Activated naive CD4-positive, alpha-beta T cell treated with anti-CD3 and anti-CD28 coated beads for 36 hours (primary cell): ENCODE data around the gene PRKD1. TPM values are rescaled to one million over a fixed set of nuclear protein-coding genes. Genes with fewer than 3 reads are reported as not detected.

Experiments used
- CTCF ChIA-PET: fragments of 350-600 bp; sonication (Branson Sonifier 250); formaldehyde crosslinking; loops from one replicate; lab custom pipeline; 2021; ENCODE audit warnings: antibody characterized with exemption; lab: Charles Lee
- DNase-seq: peaks from one replicate; pipeline ENCODE4 v3.0.0-alpha.2; 2020
- H3K27ac Mint-ChIP-seq: one replicate; pipeline ENCODE4 v1.8.0; 2021; ENCODE audit warnings: mild to moderate bottlenecking, mixed read lengths
- H3K27me3 Mint-ChIP-seq: one replicate; pipeline ENCODE4 v1.8.0; 2021; ENCODE audit warnings: low read depth, mixed read lengths
- H3K36me3 Mint-ChIP-seq: one replicate; pipeline ENCODE4 v1.8.0; 2021; ENCODE audit warnings: low read depth, mixed read lengths
- H3K4me1 Mint-ChIP-seq: one replicate; pipeline ENCODE4 v1.8.0; 2021; ENCODE audit warnings: low read depth, mixed read lengths
- H3K4me3 Mint-ChIP-seq: one replicate; pipeline ENCODE4 v1.8.0; 2021; ENCODE audit warnings: mild to moderate bottlenecking, moderate library complexity, mixed read lengths
- H3K9me3 Mint-ChIP-seq: one replicate; pipeline ENCODE4 v1.8.0; 2021; ENCODE audit warnings: mixed read lengths
- intact Hi-C: fragments of 100-400 bp; cut with micrococcal nuclease; formaldehyde crosslinking; loops from one replicate; pipeline ENCODE4 v1.15.1; 2023
- total RNA-seq, 2 experiments: library from RNA; stranded (reverse); gene quantifications; one replicate each; pipeline ENCODE4 v1.2.3, GENCODE V29; 2021

Gene PRKD1
- total RNA-seq, 2 experiments from 2014 or later = not detected

DNA sequence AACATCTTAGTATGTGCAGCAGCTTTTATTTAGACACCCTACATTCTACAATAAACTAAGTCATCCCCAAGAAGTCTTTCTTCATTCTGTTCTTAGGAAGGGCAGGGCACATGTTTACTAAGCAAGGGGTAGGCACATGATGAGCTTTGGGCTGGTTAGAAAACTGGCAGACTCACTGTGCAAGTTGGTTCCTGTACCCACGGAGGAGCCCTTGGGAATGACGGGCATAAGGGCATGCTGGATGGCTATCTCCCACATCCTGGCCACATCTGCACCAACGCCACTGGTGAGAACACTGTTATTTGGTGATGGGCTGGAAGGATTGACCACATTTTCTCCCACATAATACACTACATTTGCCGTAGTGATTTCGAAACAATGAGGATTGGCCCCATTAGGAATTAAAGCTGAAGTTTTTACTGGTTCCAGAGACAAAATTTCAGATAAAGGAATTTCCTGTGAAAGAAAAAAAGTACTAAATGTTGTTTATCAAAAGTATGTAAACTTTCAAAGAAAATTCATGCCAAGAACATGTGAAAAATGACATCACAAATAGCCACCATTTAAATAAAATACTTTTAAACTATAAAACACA lies 297.0 kb downstream of the PRKD1 start:
- intact Hi-C loops = no loop called here
- Mint-ChIP-seq H3K27ac (no peak overlapping the region), H3K4me3 (no peak overlapping the region), H3K36me3 (no peaks in the 10 kb centered on the region), H3K27me3 (no peaks in the 10 kb centered on the region), H3K9me3 (no peaks in the 10 kb centered on the region), H3K4me1 (no peaks in the 10 kb centered on the region)
- DNase-seq = no peak
- CTCF ChIA-PET = no interaction called here

DNA sequence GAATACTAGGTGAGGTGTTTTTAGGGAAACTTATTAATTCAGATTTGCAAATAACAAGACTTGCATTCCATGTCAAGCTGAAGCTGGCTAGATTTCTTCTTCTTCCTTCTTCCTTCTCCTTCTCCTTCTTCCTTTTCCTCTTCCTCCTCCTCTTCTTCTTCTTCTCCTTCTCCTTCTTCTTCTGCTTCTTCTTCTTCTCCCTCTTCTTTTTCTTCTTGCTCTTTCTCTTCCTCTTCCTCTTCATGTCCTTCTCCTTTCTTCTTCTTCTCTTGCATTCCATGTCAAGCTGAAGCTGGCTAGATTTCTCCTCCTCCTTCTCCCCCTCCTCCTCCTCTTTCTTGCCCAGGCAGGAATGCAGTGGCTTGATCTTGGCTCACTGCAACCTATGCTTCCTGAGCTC lies 297.8 kb downstream of the PRKD1 start:
- H3K4me1 Mint-ChIP-seq = no peaks in the 10 kb centered on the region
- no peaks in the 10 kb centered on the region for H3K9me3 Mint-ChIP-seq
- H3K36me3 Mint-ChIP-seq = no peaks in the 10 kb centered on the region
- DNase-seq = no peak
- CTCF ChIA-PET = no interaction called here
- no peak overlapping the region for H3K4me3 Mint-ChIP-seq
- intact Hi-C loops = no loop called here
- no peaks in the 10 kb centered on the region for H3K27me3 Mint-ChIP-seq
- no peak overlapping the region for H3K27ac Mint-ChIP-seq

DNA sequence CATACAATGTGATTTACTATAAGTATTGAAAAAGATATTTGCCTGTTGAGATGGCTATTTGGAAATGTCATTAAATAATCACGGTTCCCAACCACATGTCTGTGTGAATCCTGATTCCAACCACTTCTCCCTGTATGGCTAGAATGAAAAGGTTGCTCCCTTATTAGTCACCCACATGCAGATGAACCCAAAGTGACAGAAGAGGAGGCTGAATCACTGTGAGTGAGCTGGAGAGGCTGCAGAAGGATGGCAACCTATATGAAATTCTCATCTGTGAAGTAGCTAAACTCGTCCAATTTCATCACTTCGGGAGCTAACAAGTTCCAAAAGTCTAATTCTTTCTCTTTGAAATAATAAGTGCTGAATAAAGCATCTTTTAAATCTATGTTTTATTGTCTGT lies 300.5 kb downstream of the PRKD1 start:
- Mint-ChIP-seq H3K4me3 (no peak overlapping the region), H3K36me3 (no peaks in the 10 kb centered on the region), H3K27ac (no peak overlapping the region), H3K9me3 (no peaks in the 10 kb centered on the region), H3K4me1 (no peaks in the 10 kb centered on the region), H3K27me3 (no peaks in the 10 kb centered on the region)
- intact Hi-C loops = no loop called here
- DNase-seq = no peak
- CTCF ChIA-PET = no interaction called here

DNA sequence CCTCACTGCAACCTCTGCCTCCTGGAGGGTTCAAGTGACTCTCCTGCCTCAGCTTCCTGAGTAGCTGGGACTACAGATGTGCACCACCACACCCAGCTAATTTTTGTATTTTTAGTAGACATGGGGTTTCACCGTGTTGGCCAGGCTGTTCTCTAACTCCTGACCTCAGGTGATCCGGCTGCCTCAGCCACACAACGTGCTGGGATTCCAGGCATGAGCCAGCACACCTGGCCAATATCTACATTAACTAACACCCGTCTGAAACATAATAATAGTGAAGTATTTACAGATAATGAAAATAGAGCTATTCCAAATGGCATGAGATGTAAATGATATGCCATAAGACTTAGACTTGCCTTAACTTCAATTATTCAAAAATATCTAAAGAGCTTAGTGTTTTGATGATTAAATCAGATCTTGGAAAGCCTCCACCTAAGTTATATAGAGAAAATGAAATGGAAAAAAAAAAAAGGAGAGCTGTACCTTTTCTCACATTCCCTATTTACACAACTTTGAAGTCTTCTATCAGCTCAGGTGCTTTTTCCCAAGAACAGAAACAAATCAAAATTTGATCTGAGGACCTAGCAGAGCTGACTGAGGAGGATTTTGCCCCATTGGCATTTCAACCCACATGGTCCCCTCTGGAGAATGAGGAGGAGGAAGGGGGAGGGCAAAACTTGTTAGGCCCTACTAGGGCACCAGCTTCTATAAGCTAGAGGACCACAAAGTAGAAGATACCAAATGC lies 309.2 kb downstream of the PRKD1 start:
- H3K36me3 Mint-ChIP-seq = no peaks in the 10 kb centered on the region
- CTCF ChIA-PET = interaction anchor here (0.5 to 0.7 kb wide), 2 partner anchors 29 to 506 kb away, joined by 4 read pairs; no protein-coding TSS in a partner anchor
- H3K4me1 Mint-ChIP-seq = no peaks in the 10 kb centered on the region
- no peak overlapping the region for H3K4me3 Mint-ChIP-seq
- no peak overlapping the region for H3K27ac Mint-ChIP-seq
- peaks cover 10% of the 10 kb centered on the region for H3K9me3 Mint-ChIP-seq
- no peaks in the 10 kb centered on the region for H3K27me3 Mint-ChIP-seq
- DNase-seq = no peak
- intact Hi-C loops = no loop called here

DNA sequence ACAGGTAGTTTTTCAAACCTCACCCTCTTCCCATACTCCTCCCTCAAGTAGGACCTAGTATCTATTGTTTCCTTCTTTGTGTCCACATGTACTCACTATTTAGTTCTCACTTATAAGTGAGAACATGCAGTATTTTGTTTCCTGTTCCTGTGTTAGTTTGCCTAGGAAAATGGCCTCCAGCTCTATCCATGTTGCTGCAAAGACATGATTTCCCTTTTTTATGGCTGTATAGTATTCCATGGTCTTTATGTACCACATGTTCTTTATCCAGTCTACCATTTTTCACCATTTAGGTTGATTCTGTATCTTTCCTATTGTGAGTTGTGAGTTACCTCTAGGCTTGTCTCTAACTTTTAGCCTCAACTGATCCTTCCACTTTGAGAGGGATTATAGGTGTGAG lies 310.7 kb downstream of the PRKD1 start:
- Mint-ChIP-seq H3K4me1 (no peaks in the 10 kb centered on the region), H3K36me3 (no peaks in the 10 kb centered on the region), H3K27me3 (no peaks in the 10 kb centered on the region), H3K9me3 (peaks cover 10% of the 10 kb centered on the region), H3K27ac (no peak overlapping the region), H3K4me3 (no peak overlapping the region)
- intact Hi-C loops = no loop called here
- no peak for DNase-seq
- CTCF ChIA-PET = no interaction called here

DNA sequence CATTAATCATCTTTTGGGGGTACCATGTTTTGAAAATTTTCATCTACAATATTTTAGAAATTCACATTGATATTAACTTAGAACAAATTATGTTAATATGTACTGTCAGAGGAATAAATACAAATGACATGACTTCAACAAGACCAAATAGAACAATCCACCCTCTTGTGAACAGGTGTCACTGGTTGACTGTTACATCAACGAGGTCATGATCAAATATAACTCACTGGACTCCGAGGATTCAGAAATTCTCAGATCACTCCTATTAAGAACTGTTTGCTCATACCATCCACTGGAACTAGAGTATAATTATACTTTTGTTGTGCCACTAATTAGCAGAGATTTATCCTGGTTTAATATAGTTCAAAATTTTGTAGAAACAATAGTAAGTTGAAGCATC lies 318.8 kb downstream of the PRKD1 start:
- intact Hi-C loops = no loop called here
- no peaks in the 10 kb centered on the region for H3K4me1 Mint-ChIP-seq
- H3K27me3 Mint-ChIP-seq = no peaks in the 10 kb centered on the region
- CTCF ChIA-PET = interaction anchor here (0.6 kb wide), 1 partner anchor 148 kb away, joined by 3 read pairs; no protein-coding TSS in a partner anchor
- no peak overlapping the region for H3K27ac Mint-ChIP-seq
- peaks cover 8% of the 10 kb centered on the region for H3K9me3 Mint-ChIP-seq
- no peaks in the 10 kb centered on the region for H3K36me3 Mint-ChIP-seq
- H3K4me3 Mint-ChIP-seq = no peak overlapping the region
- DNase-seq = no peak

DNA sequence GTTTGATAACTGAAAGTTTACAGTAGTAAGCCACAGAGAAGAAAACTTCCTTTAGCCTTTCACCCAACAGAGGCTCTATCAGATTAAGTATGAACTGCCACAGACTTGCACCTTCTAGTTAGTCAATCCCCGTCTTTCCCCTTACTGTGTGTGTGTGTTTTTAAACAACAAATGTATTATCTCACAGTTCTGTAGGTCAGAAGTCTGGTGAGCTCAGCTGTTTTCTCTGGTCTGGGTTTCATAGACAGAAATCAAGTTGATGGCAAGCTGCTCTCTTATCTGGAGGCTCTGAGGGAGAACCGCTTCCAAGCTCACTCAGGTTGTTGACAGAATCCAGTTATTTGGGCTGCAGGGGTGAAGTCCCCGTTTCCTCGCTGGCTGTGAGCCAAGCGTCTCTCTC lies 320.5 kb downstream of the PRKD1 start:
- intact Hi-C loops = no loop called here
- DNase-seq = no peak
- CTCF ChIA-PET = no interaction called here

DNA sequence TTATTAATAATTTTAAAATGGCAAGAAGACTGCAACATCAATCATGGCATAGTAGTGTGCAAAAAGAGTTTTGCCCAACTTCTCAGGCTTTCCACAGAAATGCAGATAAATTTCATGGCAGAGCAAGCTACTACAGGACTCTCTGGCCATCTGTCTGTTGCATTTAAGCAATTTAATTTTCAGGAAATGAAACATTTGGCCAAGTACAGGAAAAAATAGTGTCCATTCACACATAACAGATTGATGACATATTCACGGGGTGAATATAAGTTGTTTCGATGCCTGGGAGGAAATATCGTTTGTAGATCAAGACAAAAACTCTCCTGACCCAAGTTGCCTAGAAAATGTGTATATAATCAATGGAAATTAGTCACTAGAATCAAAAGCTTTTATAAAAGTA lies 324.0 kb downstream of the PRKD1 start:
- Mint-ChIP-seq H3K4me1 (no peaks in the 10 kb centered on the region), H3K9me3 (peaks cover 6% of the 10 kb centered on the region), H3K27ac (no peak overlapping the region), H3K4me3 (no peak overlapping the region), H3K36me3 (no peaks in the 10 kb centered on the region), H3K27me3 (no peaks in the 10 kb centered on the region)
- intact Hi-C loops = no loop called here
- no peak for DNase-seq
- CTCF ChIA-PET = no interaction called here

More for the DNA sequence above, 320.5 kb downstream of the PRKD1 start:
- Mint-ChIP-seq H3K9me3 (peaks cover 8% of the 10 kb centered on the region), H3K27ac (no peak overlapping the region), H3K4me3 (no peak overlapping the region), H3K36me3 (no peaks in the 10 kb centered on the region), H3K4me1 (no peaks in the 10 kb centered on the region), H3K27me3 (no peaks in the 10 kb centered on the region)

DNA sequence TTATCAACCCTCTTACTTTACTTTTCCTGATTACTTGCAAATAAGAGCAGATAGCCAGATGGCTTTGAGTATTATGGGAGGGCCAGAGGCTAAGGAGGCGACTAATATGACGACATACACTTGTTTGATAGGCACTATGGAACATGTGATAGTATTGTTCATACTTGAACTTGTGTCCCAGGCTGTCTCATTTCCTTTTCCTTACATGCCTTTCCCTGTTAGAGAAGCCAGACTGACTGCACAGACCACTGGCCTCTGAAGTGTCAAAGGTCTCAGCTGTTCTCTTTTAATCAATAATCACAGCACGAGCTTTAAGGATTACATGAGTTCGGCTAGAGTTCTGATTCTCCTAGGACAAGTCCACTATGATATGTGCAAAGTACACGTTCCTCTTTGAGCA lies 326.0 kb downstream of the PRKD1 start:
- Mint-ChIP-seq H3K4me1 (no peaks in the 10 kb centered on the region), H3K4me3 (no peak overlapping the region), H3K36me3 (no peaks in the 10 kb centered on the region), H3K27ac (no peak overlapping the region), H3K9me3 (peaks cover 6% of the 10 kb centered on the region), H3K27me3 (no peaks in the 10 kb centered on the region)
- no peak for DNase-seq
- CTCF ChIA-PET = interaction anchor here (0.6 kb wide), 1 partner anchor 14 kb away, joined by 3 read pairs; no protein-coding TSS in a partner anchor
- intact Hi-C loops = no loop called here

DNA sequence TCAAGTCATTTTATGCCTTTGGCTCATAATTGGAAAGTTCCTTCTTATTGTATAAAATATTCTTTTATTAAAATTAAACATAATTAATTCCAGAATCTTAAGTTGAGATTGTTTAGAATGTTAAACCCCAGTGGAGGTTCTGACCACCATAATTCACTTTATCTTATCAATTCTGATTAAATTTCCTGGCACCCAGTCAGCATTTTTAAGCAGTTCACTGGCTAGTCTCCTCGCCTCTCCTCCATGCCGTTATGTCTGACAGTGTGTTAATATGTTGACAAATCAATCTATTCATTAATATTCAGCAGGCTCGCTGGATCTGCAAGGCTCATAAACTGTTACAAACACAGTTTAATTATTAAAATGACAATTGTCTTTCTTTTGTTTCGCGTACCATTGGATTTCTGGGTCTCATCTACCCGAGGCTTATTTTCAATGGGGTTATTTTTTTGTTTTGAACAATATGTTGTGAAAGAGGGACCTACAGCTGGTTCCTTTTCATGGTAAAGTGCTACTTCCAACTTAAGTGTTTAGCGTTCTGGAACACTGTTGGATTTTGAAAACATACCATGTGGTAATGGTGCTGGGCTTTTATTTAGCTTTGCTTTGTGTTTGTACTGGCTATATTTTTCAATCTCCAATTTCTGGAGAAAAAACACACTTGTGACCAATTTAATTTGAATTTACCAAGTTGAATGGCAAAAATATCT lies 339.7 kb downstream of the PRKD1 start:
- CTCF ChIA-PET = no interaction called here
- intact Hi-C loops = no loop called here

DNA sequence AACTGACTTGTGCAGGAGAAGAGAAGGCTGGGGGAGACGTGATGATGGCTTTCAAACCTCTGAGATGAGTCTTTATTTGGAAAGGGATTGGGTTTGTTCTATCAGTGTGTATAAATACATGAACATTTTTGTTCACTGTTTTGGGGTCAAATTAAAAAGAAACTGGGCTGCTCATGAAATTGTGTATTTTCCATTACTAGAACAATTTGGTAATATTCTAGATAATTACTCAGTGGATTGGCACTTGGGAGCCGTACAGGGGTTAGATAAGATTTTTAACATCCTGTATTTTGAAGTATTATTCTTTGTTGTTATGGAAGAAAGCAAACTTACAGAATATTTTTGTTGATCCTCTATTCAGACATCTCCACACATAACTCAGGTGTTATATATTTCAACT lies 340.6 kb downstream of the PRKD1 start:
- intact Hi-C loops = no loop called here
- CTCF ChIA-PET = no interaction called here
- no peak overlapping the region for H3K27ac Mint-ChIP-seq
- H3K36me3 Mint-ChIP-seq = no peaks in the 10 kb centered on the region
- no peaks in the 10 kb centered on the region for H3K9me3 Mint-ChIP-seq
- no peak for DNase-seq
- H3K4me1 Mint-ChIP-seq = no peaks in the 10 kb centered on the region
- no peaks in the 10 kb centered on the region for H3K27me3 Mint-ChIP-seq
- no peak overlapping the region for H3K4me3 Mint-ChIP-seq

More for the DNA sequence above, 339.7 kb downstream of the PRKD1 start:
- H3K36me3 Mint-ChIP-seq = no peaks in the 10 kb centered on the region
- no peaks in the 10 kb centered on the region for H3K4me1 Mint-ChIP-seq
- DNase-seq = no peak
- no peak overlapping the region for H3K27ac Mint-ChIP-seq
- no peaks in the 10 kb centered on the region for H3K9me3 Mint-ChIP-seq
- no peaks in the 10 kb centered on the region for H3K27me3 Mint-ChIP-seq
- H3K4me3 Mint-ChIP-seq = no peak overlapping the region

DNA sequence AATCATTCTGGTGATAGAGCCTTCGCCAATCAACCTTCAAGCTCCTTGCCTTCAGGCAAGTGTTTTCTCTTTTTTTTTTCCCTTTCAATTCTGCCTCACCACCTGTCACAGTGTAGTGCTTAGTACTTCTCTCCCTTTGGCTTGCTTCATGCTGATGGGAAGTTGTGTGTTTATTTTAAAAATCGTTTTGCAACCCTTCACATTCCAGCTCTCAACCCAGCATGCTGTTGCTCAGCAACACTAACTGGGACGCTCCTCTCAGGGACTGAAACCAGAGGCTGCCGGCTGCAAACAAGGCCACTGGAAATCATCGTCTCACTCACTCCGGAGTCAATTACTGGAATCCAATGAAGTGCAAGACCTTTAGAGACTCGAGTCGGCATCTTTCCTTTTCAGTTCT lies 342.7 kb downstream of the PRKD1 start:
- intact Hi-C loops = no loop called here
- peaks cover 1% of the 10 kb centered on the region for H3K9me3 Mint-ChIP-seq
- CTCF ChIA-PET = no interaction called here
- no peak for DNase-seq
- no peaks in the 10 kb centered on the region for H3K4me1 Mint-ChIP-seq
- no peak overlapping the region for H3K4me3 Mint-ChIP-seq
- no peaks in the 10 kb centered on the region for H3K36me3 Mint-ChIP-seq
- no peak overlapping the region for H3K27ac Mint-ChIP-seq
- no peaks in the 10 kb centered on the region for H3K27me3 Mint-ChIP-seq
